GM19438 (cell line): ENCODE data around the gene BRAP.
"Not testable (repeated sequence)": the region's sequence is repeated elsewhere in the genome, so short reads cannot be mapped to it uniquely, and the experiment has no call there.

Experiments used
- ATAC-seq: cut with Tn5 transposase; IDR thresholded peaks from one replicate; pipeline ENCODE4 v1.9.1; 2021; ENCODE audit warnings: low read depth; ENCODE audit not compliant: unreplicated experiment

BRAP gene

DNA sequence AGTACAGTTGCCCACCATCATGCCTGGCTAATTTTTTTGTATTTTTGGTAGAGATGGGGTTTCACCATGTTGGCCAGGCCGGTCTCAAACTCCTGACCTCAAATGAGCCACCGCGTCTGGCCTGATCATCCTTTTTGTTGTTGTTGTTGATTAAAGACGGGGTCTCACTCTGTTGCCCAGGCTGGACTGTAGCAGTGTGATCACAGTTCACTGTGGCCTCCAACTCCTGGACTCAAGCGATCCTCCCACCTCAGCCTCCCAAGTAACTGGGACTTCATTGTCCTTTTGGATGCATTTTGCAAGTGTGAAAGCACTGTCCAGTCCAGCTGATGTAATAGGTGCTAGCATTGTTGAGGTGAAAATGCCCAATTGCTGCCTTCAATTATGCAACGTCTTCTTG lies 59.5 kb downstream of the BRAP start:
- ATAC-seq = no peak

DNA sequence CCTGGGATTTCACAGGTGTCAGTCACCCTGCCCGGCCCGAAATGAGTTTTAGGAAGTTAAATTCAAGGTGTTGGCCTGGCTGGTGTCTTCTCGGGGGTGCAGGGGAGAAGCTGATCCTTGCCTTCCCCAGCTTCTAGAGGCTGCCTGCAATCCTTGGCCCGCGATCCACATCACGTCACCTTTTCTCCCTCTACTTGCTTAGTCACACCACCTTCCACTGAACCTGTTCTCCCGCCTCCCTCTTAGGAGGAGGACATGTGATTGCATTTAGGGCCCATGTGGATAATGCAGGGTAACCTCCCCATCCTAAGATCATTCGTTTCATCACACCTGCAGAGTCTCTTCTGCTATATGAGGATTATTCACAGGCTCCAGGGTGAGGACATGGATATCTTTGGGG lies 61.2 kb downstream of the BRAP start:
- ATAC-seq = no peak

DNA sequence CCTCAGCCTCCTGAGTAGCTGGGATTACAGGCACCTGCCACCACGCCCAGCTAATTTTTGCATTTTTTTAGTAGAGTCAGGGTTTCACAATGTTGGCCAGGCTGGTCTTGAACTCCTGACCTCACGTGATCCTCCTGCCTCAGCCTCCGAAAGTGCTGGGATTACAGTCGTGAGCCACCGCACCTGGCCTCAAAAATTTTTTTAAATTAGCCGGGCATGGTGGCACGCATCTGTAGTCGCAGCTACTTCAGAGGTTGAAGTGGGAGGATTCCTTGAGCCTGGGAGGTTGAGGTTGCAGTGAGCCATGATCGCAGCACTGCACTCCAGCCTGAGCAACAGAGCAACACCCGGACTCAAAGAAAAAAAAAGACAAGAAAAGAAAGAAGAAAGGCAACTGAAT lies 67.9 kb downstream of the BRAP start:
- ATAC-seq = not testable (repeated sequence)

DNA sequence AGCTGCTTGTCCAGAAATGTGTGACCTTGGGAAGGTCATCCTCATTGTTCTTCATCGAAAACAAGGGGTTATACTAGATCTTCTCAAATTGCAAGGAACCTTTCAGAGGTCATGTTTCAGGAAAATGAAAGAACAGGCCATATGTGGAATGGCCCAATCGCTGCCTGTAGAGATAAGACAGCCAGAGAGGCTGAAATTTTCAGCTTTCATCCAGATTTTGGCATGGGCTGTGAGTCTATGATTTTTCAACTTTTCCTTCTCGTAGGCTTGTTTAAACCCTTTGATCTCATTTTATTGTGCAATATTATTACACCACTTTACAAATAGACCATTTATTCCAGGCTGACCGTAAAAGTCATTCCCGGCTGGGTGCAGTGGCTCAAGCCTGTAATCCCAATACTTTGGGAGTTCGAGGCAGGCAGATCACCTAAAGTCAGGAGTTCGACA lies 69.6 kb downstream of the BRAP start:
- no peak for ATAC-seq

DNA sequence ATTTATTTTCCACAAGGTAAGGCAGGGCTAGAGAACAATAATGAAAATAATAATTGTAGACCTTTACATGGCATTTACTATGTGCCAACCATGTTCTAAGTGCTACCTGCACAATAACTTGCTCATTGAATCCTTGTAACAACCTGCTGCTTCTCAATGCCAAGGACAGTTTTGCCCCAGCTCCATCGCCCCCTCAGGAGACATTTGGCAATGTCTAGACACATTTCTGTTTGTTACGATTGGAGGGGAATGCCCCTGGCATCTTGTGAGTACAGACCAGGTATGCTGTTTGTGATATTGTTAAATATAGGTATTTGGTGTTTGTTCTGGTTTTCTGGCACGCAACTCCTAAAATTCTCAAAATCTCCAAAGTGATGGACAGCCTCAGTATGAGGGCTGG lies 78.5 kb downstream of the BRAP start:
- no peak for ATAC-seq

DNA sequence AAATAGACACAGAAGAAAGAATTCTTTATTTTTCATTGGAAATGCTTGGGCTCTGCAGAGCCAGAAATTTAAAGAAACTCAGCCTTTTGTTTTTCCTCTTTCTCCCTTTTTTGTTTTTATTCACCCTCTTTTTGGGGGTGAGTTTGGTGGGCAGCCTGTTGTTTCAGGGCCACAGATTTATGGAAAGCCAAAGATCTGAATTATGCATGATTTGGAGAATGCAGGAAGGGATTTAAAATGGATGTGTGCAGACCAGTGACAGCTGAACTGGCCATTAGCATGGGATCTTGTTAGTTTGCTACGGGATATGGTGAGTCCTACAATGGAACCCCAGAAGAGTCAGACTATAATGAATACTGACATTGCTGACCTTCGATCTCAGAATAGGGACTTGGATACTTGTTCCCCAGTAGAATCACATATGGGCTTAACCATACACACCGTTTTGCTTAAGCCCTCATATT lies 79.0 kb downstream of the BRAP start:
- no peak for ATAC-seq

DNA sequence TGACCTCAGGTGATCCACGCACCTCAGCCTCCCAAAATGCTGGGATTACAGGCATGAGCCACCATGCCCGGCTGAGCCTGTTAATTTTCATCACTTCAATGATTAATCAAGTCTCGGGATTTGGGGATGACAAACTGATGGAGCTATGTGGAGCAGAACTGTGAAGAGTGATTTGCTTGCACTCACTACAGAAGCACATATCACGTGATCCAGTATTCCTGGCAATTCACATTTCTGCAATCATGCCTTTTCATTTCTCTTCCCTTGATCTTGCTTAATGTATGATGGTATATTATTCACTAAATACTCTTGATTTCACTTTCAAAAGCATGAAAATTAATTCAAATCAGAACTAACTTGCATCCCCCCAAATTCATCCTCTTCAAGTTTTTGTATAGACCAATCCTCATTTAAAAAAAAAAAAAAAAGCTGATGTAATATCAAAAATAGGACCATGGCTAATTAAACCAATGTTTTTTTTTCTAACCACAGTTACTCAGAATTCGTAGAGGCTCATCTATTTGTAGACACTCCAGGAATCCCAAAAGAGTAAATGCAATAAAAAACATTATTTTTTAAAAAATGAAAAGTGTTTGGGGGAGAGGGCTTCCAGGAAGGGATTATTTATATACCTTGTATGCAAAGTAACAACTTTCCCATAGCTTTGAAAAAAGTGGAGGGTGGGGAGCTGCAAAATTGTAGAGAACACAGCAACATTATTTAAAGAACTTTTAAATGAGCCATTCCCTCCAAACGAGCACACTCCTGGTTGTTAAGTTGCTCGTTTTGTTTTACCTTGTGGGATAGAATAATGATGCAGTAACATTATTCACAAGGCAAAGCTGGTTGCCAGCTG lies 79.6 kb downstream of the BRAP start:
- no peak for ATAC-seq

DNA sequence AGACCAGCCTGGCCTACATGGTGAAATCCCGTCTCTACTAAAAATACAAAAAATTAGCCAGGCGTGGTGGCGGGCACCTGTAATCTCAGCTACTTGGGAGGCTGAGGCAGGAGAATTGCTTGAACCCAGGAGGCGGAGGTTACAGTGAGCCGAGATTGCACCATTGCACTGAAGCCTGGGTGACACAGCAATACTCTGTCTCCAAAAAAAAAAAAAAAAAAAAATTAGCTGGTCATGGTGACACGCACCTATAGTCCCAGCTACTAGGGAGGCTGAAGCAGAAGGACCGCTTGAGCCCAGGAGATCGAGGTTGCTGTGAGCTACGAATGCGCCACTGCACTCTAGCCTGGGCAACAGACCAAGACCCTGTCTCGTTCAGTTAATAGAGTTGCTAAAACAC lies 82.9 kb downstream of the BRAP start:
- not testable (repeated sequence) for ATAC-seq

DNA sequence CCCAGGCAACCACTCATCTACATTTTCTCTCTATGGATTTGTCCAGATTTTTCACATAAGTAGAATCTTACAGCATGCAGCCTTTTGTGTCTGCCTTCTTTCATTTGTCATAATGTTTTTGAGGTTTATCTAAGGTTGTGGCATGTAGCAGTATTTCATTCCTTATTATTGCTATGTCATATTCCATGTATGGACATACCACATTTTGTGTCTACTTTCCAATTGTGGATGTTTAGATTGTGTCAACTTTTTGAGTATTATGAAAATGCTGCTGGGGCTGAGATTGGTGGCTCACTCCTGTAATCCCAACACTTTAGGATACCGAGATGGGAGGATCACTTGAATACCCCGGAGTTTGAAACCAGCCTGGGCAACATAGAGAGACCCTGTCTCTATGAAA lies 83.4 kb downstream of the BRAP start:
- no peak for ATAC-seq

DNA sequence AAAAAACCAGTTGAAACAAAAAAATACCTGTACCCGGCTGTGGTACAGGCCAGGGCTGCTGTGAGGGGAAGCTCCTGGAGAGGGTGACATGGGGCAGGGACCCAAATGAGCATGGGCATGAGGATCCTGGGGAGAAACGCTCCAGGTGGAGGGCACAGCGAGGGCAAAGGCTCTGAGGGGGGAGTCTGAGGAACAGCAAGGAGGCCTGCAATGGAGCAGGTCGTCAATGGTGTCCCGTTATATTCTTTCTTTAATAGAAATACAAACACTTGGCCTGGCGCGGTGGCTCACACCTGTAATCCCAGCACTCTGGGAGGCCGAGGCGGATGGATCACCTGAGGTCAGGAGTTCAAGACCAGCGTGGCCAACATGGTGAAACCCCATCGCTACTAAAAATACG lies 84.8 kb downstream of the BRAP start:
- ATAC-seq = not testable (repeated sequence)

DNA sequence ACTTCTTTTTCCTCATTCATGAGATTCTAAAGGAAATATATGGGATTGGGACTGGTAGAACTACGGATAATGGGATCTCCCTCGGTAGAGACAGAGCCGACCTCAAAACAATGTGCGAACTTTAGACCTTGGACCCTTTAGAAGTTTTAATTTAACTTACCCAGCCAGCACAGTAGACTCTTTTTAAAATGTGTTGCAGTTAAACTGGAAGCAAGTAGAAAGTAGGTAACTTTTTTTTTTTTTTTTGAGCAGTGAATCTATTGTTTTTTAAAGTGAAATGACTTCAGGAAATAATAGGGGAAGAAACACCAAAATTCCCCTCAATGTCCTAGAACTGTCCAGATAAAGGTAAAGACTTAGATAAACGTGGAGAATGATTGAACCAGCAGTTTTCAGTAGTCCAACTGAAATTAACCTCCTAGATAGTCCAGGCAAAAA lies 85.5 kb downstream of the BRAP start:
- ATAC-seq = no peak

DNA sequence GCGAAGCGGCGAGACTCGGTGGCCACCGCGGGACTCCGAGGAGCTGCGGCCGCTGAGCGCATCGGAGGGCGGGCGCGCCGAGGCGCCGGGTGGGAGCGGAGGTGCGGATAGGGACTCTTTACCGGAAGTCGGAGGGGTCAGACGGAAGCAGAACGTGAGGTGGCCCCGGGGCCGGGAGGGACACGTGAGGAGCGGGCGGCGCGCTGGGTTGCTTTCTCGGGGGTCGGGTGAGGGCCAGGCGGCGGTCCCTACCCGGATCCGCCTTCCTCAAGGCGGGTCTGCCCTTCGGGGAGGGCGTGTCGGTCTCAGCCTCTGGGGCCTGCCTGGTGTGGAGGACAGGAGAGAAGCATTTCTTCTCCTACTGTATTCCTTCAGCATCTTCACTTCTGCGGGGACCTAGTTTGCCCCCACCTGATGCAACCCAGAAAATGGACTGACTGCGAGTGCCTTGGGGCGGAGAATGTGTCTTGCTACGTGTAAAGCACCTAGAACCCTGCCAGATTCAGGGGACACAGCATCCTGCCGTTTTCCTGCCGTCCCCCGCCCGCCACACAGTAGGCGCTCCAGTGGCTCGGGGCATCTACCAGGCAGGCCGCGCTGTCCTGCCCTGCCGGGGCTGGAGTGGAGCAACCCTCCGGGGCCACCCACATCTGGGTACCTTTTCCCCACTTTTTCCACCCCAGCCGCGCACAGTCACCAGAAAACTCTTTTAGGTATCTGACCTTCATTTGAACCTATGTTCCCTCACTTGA lies 86.1 kb downstream of the BRAP start:
- peak; percentile 59 for ATAC-seq

DNA sequence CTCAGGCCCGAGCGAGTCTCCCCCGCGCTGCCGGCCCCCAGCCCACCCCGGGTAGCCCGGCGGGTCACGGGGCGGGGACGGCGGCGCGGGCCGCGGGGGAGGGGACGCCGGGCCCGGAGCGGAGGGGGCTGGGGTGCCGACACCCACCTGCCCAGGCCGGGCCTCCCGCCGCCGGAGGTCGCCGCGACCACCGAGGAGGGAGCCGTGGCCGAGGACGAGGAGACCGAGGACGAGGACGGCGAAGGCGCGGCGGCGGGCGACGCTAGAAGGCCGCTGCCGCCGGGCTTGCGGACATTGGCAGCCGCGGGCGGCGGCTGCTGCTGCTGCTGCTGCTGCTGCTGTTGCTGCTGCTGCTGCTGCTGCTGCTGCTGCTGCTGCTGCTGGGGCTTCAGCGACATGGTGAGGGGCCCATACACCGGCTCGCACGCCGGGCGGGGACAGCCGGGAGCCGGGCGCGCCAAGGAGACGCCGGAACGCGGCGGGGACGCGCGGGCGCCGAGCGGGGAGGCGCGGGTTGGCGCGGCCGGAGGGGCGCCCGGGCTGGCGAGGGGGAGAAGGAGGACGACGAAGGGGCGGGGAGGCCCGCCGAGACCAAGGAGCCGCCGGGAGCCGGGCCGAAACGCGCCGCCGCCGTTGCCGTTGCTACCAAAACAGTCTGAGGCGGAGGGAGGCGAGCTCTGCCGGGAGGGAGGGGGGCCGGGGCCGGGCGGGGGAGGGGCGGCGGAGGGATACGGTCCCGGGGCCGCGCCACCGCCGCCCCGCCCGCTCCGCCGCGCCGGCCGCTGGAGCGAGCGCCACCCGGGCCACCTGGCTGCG lies 86.9 kb downstream of the BRAP start, which contains the start of gene ATXN2:
TSS of gene ATXN2 (minus strand) at position 679 of the 816 bp plus-strand sequence. CDS start at position 398, 281 bp downstream.
- ATAC-seq = peak; percentile 45

DNA sequence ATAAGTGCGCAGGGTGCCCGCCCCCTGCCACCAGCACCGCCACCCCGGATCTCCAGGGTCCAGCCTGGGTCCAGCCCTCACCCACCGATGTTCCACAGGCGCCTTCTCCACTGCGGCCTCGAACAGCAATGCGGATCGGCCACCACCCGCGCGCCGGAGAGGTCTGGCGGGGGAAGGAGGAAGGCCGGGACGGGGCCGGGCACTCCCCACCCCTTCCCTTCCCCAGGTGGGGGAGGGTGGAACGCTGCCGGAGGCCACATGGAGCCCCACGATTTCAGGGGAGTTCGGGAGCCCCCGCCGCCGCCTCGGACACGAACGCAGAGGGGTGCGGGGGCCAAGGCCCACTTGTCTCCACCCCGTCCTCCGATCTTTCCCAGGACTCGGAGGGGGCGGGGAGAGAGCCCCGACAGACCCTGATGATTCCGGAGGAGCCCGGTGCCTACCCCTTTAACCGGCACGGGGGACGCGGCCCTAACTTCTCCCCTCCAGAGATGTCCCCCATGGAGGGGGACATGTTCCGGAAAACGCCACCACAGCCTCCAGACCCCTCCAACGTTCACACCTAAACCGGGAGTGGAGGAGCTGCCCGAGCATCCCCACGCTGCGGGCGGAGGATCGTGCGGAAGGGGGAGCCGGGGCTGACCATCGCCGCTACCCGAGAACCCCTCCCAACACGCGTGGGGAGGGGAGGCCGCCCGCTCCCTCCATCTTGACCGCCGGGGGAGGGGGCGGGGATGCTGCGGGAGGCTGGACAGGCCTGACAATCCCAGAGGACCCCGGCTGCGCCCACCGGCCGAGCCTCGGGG lies 87.7 kb downstream of the BRAP start:
- no peak for ATAC-seq

DNA sequence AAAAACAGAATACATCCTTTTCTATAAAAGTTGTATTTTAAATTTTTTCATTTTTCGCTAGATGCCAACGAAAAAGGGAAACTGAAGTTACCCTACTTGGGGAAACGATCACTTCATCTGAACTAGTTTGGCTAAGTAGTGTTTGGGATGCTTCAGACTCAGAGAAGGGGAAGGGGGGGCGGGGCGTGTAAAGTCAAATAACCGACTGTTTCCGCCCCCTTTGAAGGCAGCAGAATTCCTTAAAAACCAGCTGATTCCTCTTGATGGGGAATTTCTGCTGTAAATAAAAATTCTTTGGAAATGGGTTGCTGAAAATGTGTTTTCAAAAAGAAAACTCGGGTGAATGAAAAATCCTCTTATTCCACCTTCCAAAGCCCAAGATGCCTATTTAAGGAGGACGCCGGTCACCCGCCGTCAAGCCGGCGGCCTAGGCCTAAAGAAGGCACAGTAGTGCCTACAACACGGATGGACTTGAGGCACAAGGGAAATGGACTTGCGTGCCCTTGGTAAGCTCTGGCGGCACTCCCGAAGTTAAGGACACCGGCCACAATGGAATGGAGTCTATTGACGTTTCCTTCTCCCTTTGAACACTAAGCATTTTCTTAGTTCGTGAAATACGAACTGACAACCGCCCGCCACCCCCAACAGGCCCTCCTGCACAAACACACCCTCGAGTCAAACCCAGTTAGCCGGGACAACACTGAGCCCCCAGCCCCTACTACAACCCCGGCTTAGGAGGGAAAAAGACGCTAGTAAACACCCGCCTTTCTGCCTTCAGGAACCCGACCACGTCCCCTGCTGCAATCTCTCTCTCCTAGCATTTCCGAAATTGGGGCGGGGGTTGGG lies 88.5 kb downstream of the BRAP start:
- ATAC-seq = no peak

DNA sequence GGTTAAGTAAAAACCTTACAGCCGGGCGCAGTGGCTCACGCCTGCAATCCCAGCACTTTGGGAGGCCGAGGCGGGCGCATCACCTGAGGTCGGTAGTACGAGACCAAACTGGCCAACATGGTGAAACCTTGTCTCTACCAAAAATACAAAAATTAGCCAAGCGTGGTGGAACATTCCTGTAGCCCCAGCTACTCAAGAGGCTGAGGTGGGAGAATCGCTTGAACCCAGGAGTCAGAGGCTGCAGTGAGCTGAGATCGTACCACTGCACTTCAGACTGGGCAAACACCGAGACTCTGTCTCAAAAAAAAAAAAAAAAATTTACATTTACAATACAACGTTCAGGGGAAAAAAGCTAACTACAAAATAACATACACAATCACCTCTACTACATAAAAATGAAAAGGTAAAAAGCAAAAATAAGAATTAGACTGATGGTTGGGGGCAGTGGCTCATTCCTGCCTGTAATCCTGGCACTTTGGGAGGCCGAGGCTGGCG lies 90.4 kb downstream of the BRAP start:
- not testable (repeated sequence) for ATAC-seq
